ENCODE results near the gene ANKLE1.

Gene ANKLE1

GRCh38 chr19:17305517-17306284 is 24.0 kb downstream of the ANKLE1 start, which contains the start of gene MRPL34:
MRPL34 (plus strand) TSS chr19:17305872; CDS start chr19:17305893, 21 bp downstream.
- DNase-seq (ENCODE audit: low read depth, low spot score): peak; percentile 97

DNA sequence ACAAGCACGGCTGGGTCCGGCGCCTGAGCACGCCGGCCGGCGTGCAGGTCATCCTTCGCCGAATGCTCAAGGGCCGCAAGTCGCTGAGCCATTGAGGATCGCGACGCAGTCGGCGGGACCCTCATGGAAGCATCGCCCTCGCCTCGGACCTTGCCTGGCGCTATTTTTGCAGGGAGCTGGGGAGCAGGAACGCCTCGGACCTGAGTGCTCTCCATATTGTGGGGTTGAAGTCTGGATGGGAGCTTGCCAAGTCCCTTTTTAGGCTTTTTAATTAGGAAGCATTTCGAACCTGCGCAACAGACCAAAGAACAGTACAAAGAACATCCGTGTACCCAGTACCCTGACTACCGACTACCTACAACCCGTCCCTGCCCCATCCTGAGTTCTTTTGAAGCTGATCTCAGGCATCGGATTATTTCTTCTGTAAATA is 24.6 kb downstream of the ANKLE1 start:
- DNase-seq (ENCODE audit: low read depth, low spot score): no peak

DNA sequence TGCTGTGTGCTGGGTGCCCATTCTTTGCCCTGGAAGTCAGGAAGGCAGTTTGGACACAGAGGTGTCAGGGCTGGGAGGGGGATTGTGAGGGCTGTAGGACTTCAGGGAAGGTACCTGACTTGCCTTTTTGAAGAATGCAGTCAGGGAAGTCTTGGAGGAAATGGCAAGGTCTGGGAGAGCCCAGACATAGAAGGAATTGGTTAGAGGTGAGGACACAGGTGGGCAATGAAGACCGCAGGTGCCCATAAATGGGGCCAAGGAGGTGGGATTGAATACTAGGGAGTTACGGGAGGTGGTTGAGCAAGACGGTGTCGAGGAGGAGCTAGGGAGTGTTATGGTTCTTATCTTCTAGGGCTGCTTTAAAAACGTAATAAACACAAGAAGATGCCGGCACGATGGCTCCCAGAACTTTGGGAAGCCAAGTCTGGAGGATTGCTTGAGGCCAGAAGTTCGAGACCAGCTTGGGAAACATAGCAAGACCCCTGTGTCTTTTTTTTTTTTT is 26.2 kb downstream of the ANKLE1 start:
- DNase-seq (ENCODE audit: low read depth, low spot score): no peak

GRCh38 chr19:17309198-17309964 is 27.7 kb downstream of the ANKLE1 start, which contains the start of gene DDA1:
DDA1 (plus strand) TSS chr19:17309563; CDS start chr19:17309655, 92 bp downstream.
- DNase-seq (ENCODE audit: low read depth, low spot score): peak; percentile 100

GRCh38 chr19:17309965-17310461 is 28.3 kb downstream of the ANKLE1 start:
- DNase-seq (ENCODE audit: low read depth, low spot score): no peak

- no peak for DNase-seq (ENCODE audit: low read depth, low spot score)
Measured at GRCh38 chr19:17311455-17312188, 29.9 kb downstream of the ANKLE1 start.

- DNase-seq (ENCODE audit: low read depth, low spot score): no peak
Measured at GRCh38 chr19:17312189-17313113, 30.8 kb downstream of the ANKLE1 start.

GRCh38 chr19:17314007-17314593 is 32.4 kb downstream of the ANKLE1 start:
- no peak for DNase-seq (ENCODE audit: low read depth, low spot score)

GRCh38 chr19:17318966-17319365 is 37.3 kb downstream of the ANKLE1 start:
- no peak for DNase-seq (ENCODE audit: low read depth, low spot score)

DNA sequence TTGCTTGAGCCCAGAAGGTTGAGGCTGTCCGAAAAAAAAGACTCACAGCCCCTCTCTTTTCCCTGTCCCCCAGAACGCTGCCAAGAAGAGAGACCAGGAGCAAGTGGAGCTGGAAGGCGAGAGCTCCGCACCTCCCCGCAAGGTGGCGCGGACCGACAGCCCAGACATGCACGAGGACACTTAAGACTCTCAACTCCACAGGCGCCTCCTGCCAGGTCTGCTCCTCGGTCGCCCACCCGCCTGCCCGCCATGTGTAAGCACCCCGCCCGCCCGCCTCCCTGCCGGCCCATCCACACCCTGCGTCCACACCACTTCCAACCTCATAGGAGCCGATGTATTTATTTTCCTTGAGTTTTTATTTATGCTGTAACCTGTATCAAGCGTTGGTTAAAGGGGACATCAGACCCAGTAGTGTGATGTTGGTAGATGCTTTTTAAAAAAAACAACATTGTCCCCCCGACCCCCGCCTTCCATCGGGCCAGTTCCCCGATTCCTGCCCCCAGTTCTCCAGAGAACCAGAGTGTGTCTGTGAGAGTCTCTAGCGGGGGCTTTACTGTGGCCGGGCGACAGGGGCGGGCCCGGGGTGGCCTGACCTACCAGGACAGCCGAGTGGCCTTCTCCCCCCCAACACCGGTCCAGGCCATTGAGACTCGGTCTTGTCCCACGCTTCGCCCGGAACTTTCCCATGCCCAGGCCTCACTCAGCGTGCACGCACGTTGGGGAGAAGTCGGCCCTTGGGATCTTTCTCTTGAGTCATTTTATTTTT is 38.0 kb downstream of the ANKLE1 start:
- no peak for DNase-seq (ENCODE audit: low read depth, low spot score)

DNA sequence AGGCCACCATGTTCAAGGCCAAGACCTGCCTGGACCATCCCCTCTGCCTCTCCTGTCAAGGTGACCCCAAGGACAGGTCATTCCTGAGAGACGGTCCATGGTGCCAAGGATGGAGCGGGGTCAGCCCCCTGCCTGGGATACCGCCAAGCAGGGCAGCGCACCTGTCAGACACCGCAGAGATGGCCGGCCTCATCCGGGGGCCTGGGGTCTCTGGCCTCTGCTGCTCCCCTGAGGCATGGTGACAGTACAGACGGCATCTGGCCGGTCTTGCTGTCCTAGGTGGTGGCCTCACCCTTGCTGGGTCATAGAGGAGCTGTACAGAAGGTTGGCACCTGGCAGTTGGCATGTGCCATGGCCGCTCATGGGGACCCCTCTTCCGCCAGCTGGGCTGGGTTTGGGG is 38.7 kb downstream of the ANKLE1 start:
- no peak for DNase-seq (ENCODE audit: low read depth, low spot score)

DNA sequence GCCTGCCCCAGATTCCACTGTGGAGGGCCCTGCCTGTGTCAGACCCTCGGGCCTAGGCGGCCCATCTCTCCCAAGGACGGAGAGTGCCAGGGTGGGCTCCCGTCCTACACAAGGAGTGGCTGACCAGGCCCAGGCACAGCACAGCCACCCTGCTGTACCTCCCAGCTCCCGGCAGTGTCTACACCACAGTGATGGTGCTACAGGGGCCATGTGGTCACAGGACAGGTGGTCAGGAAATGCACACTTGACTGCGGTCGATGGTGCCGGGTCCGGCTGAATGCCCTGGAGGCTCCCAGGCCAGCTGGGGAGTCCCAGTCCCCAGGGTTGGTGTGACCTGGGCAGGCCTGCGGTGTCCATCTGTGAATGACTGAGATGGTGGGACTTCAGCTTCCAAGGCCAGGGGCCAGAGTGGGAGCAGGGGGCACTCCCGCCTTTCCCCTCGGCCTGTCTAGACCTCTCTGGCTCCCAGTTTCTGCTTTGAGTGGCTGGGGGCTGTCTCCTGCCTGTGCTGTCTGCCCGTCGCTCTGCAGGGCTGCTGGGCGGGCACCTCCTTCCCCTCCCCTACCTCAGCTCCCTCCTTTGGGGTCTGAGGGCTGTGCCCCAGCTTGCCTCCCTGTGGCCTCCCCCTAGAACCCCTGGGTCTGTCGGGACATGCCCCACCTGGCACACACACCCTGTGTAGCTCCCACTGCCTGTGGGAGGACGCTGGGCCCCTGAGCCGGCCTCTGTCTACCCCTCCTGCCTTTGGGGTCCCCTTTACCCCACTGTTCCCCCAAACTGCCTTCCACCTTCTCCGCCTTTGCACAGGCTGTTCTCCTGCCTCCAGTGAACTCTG is 40.2 kb downstream of the ANKLE1 start:
- no peak for DNase-seq (ENCODE audit: low read depth, low spot score)

- no peak for DNase-seq (ENCODE audit: low read depth, low spot score)
Measured at GRCh38 chr19:17322854-17323253, 41.2 kb downstream of the ANKLE1 start.

DNA sequence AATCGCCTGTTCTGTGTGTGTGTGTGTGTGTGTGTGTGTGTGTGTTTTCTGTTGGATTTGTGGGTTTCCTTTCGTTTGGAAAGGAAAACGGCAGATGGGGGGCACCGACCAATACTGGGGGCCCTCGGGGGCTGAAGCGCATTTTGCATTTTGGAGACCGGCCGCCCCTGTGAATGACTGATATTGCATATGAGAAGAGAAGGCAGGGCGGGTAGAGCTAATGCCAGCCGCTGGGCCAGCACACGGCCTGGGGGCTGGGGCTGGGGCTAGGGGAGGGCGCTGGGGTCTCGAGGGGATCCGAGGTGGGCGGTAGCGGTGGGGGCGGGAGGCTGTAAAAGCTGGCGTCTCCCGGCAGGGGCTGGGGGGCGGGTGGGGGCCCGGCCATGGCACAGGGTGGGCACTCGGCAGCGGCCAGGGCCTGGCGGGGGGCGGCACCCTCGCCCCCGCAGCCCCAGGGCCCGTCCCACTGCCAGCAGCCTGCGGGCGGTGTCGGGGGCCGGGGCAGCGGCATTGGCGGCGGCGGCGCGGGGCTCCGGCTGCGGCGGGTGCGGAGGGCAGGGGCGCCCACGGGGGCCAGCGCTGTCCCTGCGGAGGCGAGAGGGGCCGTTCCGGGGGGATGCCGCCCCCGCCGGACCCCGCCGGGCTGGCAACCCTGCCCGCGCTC is 41.7 kb downstream of the ANKLE1 start:
- DNase-seq (ENCODE audit: low read depth, low spot score): no peak

GRCh38 chr19:17323964-17324332 is 42.2 kb downstream of the ANKLE1 start:
- DNase-seq (ENCODE audit: low read depth, low spot score): no peak

DNA sequence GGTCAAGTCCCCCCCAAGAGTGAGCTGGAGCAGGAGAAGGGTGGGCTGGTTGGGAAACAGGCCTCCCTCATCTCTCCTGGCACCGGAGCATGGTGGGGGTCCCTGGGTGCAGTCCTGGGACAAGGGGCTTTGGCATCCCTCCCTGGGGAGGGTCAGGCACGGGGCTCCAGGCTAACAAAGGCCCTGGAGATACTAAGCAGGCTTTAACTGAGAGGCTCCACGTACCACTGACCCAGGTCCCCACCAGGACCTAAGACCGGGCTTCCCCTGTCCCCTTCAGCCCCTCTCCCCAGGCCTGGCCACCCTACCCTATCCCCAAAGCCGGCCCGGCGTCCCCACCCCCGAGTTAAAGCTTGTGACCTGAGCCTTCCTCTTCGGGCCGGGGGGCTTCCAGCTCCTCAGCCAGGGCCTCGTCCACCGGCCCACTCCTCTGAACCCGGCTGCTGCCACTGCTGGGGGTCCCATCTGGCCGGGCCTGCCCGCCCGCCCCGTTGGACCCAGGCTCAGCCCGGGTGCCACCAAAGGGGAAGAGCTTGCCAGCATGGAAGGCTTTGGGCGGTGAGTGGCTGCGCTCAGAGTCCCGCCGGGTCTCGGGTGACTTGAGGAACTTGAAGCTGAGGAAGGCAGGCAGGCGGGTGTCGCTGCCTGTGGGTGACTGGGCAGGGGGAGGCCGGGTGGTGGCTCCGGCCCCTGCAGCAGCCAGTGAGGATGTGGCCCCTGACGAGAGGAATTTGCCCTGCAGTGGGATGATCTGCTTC is 42.8 kb downstream of the ANKLE1 start:
- no peak for DNase-seq (ENCODE audit: low read depth, low spot score)

GRCh38 chr19:17325133-17325532 is 43.4 kb downstream of the ANKLE1 start:
- DNase-seq (ENCODE audit: low read depth, low spot score): no peak
